ENCODE measurements around the gene ARHGAP19.

ARHGAP19 gene

GRCh38 chr10:97226398-97226797, 66.0 kb downstream of the ARHGAP19 start:
- no peak overlapping the region for H3K4me3 ChIP-seq (ENCODE audit: low read depth, low read length)
- peaks cover 9% of the 10 kb centered on the region in 2 experiments for H3K4me1 ChIP-seq (ENCODE audit: control insufficient read depth in 1 of 2, insufficient read depth in 2 of 2, low read length in 2 of 2)
- no CpG with 5 or more reads among the region's 4 CpGs for WGBS (ENCODE audit: extremely low coverage, insufficient coverage, insufficient read length)
- H2BK12ac ChIP-seq (ENCODE audit: low read length) = no peak overlapping the region
- no peak overlapping the region for H3K18ac ChIP-seq (ENCODE audit: low read length)
- no peak overlapping the region for H4K12ac ChIP-seq (ENCODE audit: low read depth, low read length)
- no peaks in the 10 kb centered on the region for H3K27me3 ChIP-seq (ENCODE audit: insufficient read depth, low read length)
- H4K91ac ChIP-seq (ENCODE audit: low read depth, low read length) = no peak overlapping the region
- no peaks in the 10 kb centered on the region for H3K79me1 ChIP-seq (ENCODE audit: low read length)
- H3K27ac ChIP-seq (ENCODE audit: low read depth, low read length) = no peak overlapping the region
- H3K14ac ChIP-seq (ENCODE audit: low read length) = no peak overlapping the region
- H3K36me3 ChIP-seq (ENCODE audit: control insufficient read depth in 1 of 2, insufficient read depth in 2 of 2, low read length in 2 of 2) = no peaks in the 10 kb centered on the region
- no peaks in the 10 kb centered on the region for H3K9me3 ChIP-seq (ENCODE audit: insufficient read depth, low read depth, low read length)
- H2BK120ac ChIP-seq (ENCODE audit: insufficient read depth, low read length, poor library complexity) = no peak overlapping the region
- no peak overlapping the region for H3K4ac ChIP-seq (ENCODE audit: low read depth, low read length)
- no peak for DNase-seq
- H2AFZ ChIP-seq (ENCODE audit: insufficient read depth, low read length, poor library complexity) = no peak overlapping the region
- H3K23ac ChIP-seq (ENCODE audit: low read length) = no peak overlapping the region
- no peak overlapping the region for H3K4me2 ChIP-seq (ENCODE audit: low read length)
- no peaks in the 10 kb centered on the region for H3K79me2 ChIP-seq (ENCODE audit: control insufficient read depth, insufficient read depth, low read length, poor library complexity)
- no peak overlapping the region for H2AK5ac ChIP-seq (ENCODE audit: low read length)
- no peak overlapping the region for H3K9ac ChIP-seq (ENCODE audit: low read length)
- no peak overlapping the region for H2BK5ac ChIP-seq (ENCODE audit: low read depth, low read length, poor library complexity)
- no peak overlapping the region for H4K8ac ChIP-seq (ENCODE audit: low read depth, low read length)

DNA sequence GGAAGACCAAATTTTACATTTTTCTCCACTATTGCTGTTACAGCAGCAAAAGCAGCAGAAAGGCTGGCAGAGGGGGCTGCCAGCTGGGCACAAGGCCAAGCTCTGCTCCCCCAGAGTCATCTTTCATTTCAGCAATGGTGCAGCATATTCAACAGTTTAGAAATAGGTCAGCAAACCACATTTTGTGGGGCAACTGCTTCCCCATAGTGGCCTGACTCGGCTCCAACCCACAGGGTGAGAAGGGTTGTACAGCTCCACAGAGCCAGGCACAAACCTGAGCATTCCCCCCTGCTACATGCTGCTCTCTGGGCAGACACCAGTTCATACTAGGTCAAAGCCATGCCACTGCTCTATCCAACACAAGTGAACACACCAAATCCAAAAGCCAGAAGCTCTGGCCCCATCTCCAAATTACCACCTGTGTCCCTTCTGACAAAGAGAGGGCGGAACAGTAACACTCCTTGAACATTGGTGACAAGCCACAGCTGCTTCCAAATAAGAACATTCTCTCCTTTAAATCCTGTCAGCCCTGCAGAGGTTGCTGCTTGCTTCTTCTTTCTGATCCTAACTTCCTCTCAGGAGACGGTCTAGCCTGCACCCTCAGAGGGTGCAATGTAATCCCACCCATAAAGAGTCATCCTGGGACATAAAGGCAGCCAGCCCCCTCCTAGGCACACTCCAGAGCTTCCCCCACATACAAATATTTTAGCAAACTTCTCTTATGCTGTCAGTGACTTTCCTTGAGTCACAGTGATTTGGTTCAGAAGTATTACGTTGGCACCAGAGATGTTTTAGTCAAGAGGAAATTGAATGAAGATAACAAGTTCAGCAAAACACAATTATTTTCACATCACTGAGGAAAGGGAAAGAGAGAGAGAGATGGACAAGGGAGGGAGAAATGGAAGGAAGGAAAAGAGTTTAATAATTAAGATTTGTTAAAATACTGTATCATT, 67.7 kb downstream of the ARHGAP19 start:
- Histone ChIP-seq H2BK5ac (ENCODE audit: low read depth, low read length, poor library complexity) (no peak overlapping the region), H2BK12ac (ENCODE audit: low read length) (no peak overlapping the region), H2AFZ (ENCODE audit: insufficient read depth, low read length, poor library complexity) (no peak overlapping the region), H3K4ac (ENCODE audit: low read depth, low read length) (no peak overlapping the region), H3K14ac (ENCODE audit: low read length) (no peak overlapping the region), H3K9me3 (ENCODE audit: insufficient read depth, low read depth, low read length) (no peaks in the 10 kb centered on the region), H3K27ac (ENCODE audit: low read depth, low read length) (no peak overlapping the region), H3K79me2 (ENCODE audit: control insufficient read depth, insufficient read depth, low read length, poor library complexity) (no peaks in the 10 kb centered on the region), H3K4me1 (ENCODE audit: control insufficient read depth in 1 of 2, insufficient read depth in 2 of 2, low read length in 2 of 2) (peaks cover 9% of the 10 kb centered on the region in 2 experiments), H3K9ac (ENCODE audit: low read length) (no peak overlapping the region), H4K12ac (ENCODE audit: low read depth, low read length) (no peak overlapping the region), H2AK5ac (ENCODE audit: low read length) (no peak overlapping the region), H4K8ac (ENCODE audit: low read depth, low read length) (no peak overlapping the region), H3K4me3 (ENCODE audit: low read depth, low read length) (no peak overlapping the region), H3K23ac (ENCODE audit: low read length) (no peak overlapping the region), H4K91ac (ENCODE audit: low read depth, low read length) (no peak overlapping the region), H3K18ac (ENCODE audit: low read length) (no peak overlapping the region), H3K79me1 (ENCODE audit: low read length) (no peaks in the 10 kb centered on the region), H2BK120ac (ENCODE audit: insufficient read depth, low read length, poor library complexity) (no peak overlapping the region), H3K36me3 (ENCODE audit: control insufficient read depth in 1 of 2, insufficient read depth in 2 of 2, low read length in 2 of 2) (no peaks in the 10 kb centered on the region), H3K4me2 (ENCODE audit: low read length) (no peak overlapping the region), H3K27me3 (ENCODE audit: insufficient read depth, low read length) (no peaks in the 10 kb centered on the region)
- WGBS (ENCODE audit: extremely low coverage, insufficient coverage, insufficient read length) = no CpG with 5 or more reads among the region's 4 CpGs
- DNase-seq = no peak

DNA sequence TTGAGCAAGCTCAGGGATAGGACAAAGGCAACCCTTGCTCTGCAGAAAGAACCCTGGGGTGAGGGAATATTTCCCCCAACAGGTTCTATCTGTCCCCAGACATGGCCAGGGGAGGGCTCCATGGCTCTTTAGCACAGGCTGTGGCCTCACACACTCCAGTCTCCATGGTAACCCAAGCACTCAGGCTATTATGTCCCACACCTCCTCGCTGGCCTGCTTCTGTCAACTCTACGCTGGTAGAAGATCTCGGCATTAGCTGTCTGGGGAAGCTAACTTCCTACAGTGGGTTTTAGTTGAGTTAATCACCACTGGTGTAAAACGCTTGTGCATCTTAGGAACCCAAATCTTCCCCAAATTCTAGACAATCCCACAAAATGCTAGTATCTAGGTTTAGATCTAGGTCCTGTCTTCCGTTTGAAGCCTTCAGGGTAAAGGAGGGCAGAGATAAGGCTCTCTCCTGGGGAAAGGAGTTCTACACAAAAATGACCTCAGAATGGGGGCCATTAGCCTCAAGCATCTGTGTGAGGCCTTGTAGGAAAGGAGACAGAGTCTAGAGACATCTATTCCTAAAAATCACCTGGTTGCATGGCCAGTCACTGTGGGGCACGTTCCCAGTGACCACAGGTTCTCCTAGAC, 70.0 kb downstream of the ARHGAP19 start:
- no peak overlapping the region for H4K8ac ChIP-seq (ENCODE audit: low read depth, low read length)
- H3K9me3 ChIP-seq (ENCODE audit: insufficient read depth, low read depth, low read length) = no peaks in the 10 kb centered on the region

GRCh38 chr10:97220355-97220754, 72.1 kb downstream of the ARHGAP19 start:
- no peak overlapping the region for H3K14ac ChIP-seq (ENCODE audit: low read length)
- H4K12ac ChIP-seq (ENCODE audit: low read depth, low read length) = no peak overlapping the region
- H2AK5ac ChIP-seq (ENCODE audit: low read length) = no peak overlapping the region
- no peak overlapping the region for H3K4me3 ChIP-seq (ENCODE audit: low read depth, low read length)
- H2AFZ ChIP-seq (ENCODE audit: insufficient read depth, low read length, poor library complexity) = no peak overlapping the region
- H2BK12ac ChIP-seq (ENCODE audit: low read length) = no peak overlapping the region
- no peaks in the 10 kb centered on the region for H3K79me1 ChIP-seq (ENCODE audit: low read length)
- H2BK120ac ChIP-seq (ENCODE audit: insufficient read depth, low read length, poor library complexity) = no peak overlapping the region
- H4K91ac ChIP-seq (ENCODE audit: low read depth, low read length) = no peak overlapping the region
- no peak overlapping the region for H2BK5ac ChIP-seq (ENCODE audit: low read depth, low read length, poor library complexity)
- no peaks in the 10 kb centered on the region for H3K79me2 ChIP-seq (ENCODE audit: control insufficient read depth, insufficient read depth, low read length, poor library complexity)
- H3K23ac ChIP-seq (ENCODE audit: low read length) = no peak overlapping the region
- H3K4me2 ChIP-seq (ENCODE audit: low read length) = no peak overlapping the region
- no peak overlapping the region for H3K9ac ChIP-seq (ENCODE audit: low read length)
- H3K36me3 ChIP-seq (ENCODE audit: control insufficient read depth in 1 of 2, insufficient read depth in 2 of 2, low read length in 2 of 2) = no peaks in the 10 kb centered on the region
- H3K27ac ChIP-seq (ENCODE audit: low read depth, low read length) = no peak overlapping the region
- no peak for DNase-seq
- peaks cover 9% of the 10 kb centered on the region in 2 experiments for H3K4me1 ChIP-seq (ENCODE audit: control insufficient read depth in 1 of 2, insufficient read depth in 2 of 2, low read length in 2 of 2)
- H4K8ac ChIP-seq (ENCODE audit: low read depth, low read length) = no peak overlapping the region
- H3K4ac ChIP-seq (ENCODE audit: low read depth, low read length) = no peak overlapping the region
- no CpG with 5 or more reads among the region's 3 CpGs for WGBS (ENCODE audit: extremely low coverage, insufficient coverage, insufficient read length)
- H3K18ac ChIP-seq (ENCODE audit: low read length) = no peak overlapping the region
- peaks cover 1% of the 10 kb centered on the region for H3K9me3 ChIP-seq (ENCODE audit: insufficient read depth, low read depth, low read length)
- H3K27me3 ChIP-seq (ENCODE audit: insufficient read depth, low read length) = no peaks in the 10 kb centered on the region

More for the DNA sequence above, 70.0 kb downstream of the ARHGAP19 start:
- Histone ChIP-seq H3K27me3 (ENCODE audit: insufficient read depth, low read length) (no peaks in the 10 kb centered on the region), H3K27ac (ENCODE audit: low read depth, low read length) (no peak overlapping the region), H2BK5ac (ENCODE audit: low read depth, low read length, poor library complexity) (no peak overlapping the region), H3K4me3 (ENCODE audit: low read depth, low read length) (no peak overlapping the region), H3K79me1 (ENCODE audit: low read length) (no peaks in the 10 kb centered on the region), H3K4me2 (ENCODE audit: low read length) (no peak overlapping the region), H2AFZ (ENCODE audit: insufficient read depth, low read length, poor library complexity) (no peak overlapping the region), H3K36me3 (ENCODE audit: control insufficient read depth in 1 of 2, insufficient read depth in 2 of 2, low read length in 2 of 2) (no peaks in the 10 kb centered on the region), H2BK120ac (ENCODE audit: insufficient read depth, low read length, poor library complexity) (no peak overlapping the region), H4K12ac (ENCODE audit: low read depth, low read length) (no peak overlapping the region), H3K4ac (ENCODE audit: low read depth, low read length) (no peak overlapping the region), H3K79me2 (ENCODE audit: control insufficient read depth, insufficient read depth, low read length, poor library complexity) (no peaks in the 10 kb centered on the region), H3K4me1 (ENCODE audit: control insufficient read depth in 1 of 2, insufficient read depth in 2 of 2, low read length in 2 of 2) (peaks cover 9% of the 10 kb centered on the region in 2 experiments), H3K23ac (ENCODE audit: low read length) (no peak overlapping the region), H3K14ac (ENCODE audit: low read length) (no peak overlapping the region), H2AK5ac (ENCODE audit: low read length) (no peak overlapping the region), H3K18ac (ENCODE audit: low read length) (no peak overlapping the region), H2BK12ac (ENCODE audit: low read length) (no peak overlapping the region), H3K9ac (ENCODE audit: low read length) (no peak overlapping the region), H4K91ac (ENCODE audit: low read depth, low read length) (no peak overlapping the region)
- WGBS (ENCODE audit: extremely low coverage, insufficient coverage, insufficient read length) = no CpG with 5 or more reads among the region's 6 CpGs
- DNase-seq = no peak

Data from trophoblast cell (in vitro differentiated cells and primary cell).